GM04504 (cell line): ENCODE data around the gene PIGU.
A peak's percentile ranks its signal among the peaks of the same experiment; 100 is the strongest.
"Not testable (repeated sequence)": the region's sequence is repeated elsewhere in the genome, so short reads cannot be mapped to it uniquely, and the experiment has no call there.

Experiments used
- DNase-seq: peaks from one replicate; pipeline ENCODE4 v3.0.0-alpha.2; 2012; ENCODE audit warnings: low read depth

The PIGU gene

GRCh38 chr20:34621383-34622367 is 55.2 kb downstream of the PIGU start:
- DNase-seq = no peak

- DNase-seq = no peak
Measured at GRCh38 chr20:34621036-34621343, 55.9 kb downstream of the PIGU start.

- no peak for DNase-seq
Measured at GRCh38 chr20:34618676-34619075, 58.2 kb downstream of the PIGU start.

- not testable (repeated sequence) for DNase-seq
Measured at GRCh38 chr20:34616913-34617312, 60.0 kb downstream of the PIGU start.

- no peak for DNase-seq
Measured at GRCh38 chr20:34615477-34615876, 61.4 kb downstream of the PIGU start.

- not testable (repeated sequence) for DNase-seq
Measured at GRCh38 chr20:34611976-34612375, 64.9 kb downstream of the PIGU start.

- no peak for DNase-seq
Measured at GRCh38 chr20:34607066-34607465, 69.8 kb downstream of the PIGU start.

GRCh38 chr20:34604980-34605788 is 71.7 kb downstream of the PIGU start:
- peak; percentile 59 for DNase-seq

- DNase-seq = no peak
Measured at GRCh38 chr20:34600892-34601653, 75.8 kb downstream of the PIGU start.

- DNase-seq = no peak
Measured at GRCh38 chr20:34595377-34596184, 81.3 kb downstream of the PIGU start.

- no peak for DNase-seq
Measured at GRCh38 chr20:34586488-34587163, 90.3 kb downstream of the PIGU start.

GRCh38 chr20:34585019-34585418 is 91.9 kb downstream of the PIGU start:
- no peak for DNase-seq

GRCh38 chr20:34583544-34583943 is 93.3 kb downstream of the PIGU start:
- no peak for DNase-seq

- no peak for DNase-seq
Measured at GRCh38 chr20:34582911-34583310, 94.0 kb downstream of the PIGU start.

GRCh38 chr20:34582221-34582620 is 94.7 kb downstream of the PIGU start:
- DNase-seq = no peak

- peak; percentile 58 for DNase-seq
Measured at GRCh38 chr20:34581341-34582184, 95.3 kb downstream of the PIGU start.

GRCh38 chr20:34579979-34580940 is 96.6 kb downstream of the PIGU start:
- DNase-seq = no peak

GRCh38 chr20:34579191-34579978 is 97.5 kb downstream of the PIGU start:
- peak; percentile 62 for DNase-seq
